ENCODE data around the gene NRSN2.

Gene NRSN2

GRCh38 chr20:312866-313265 lies 34.0 kb upstream of the NRSN2 start:
- H3K79me2 ChIP-seq (ENCODE audit: control insufficient read depth, insufficient read depth, low read length, poor library complexity): no peaks in the 10 kb centered on the region
- H4K91ac ChIP-seq (ENCODE audit: low read depth, low read length): no peak overlapping the region
- H3K18ac ChIP-seq (ENCODE audit: low read length): no peak overlapping the region
- no peak overlapping the region for H3K4me2 ChIP-seq (ENCODE audit: low read length)
- H2BK5ac ChIP-seq (ENCODE audit: low read depth, low read length, poor library complexity): no peak overlapping the region
- H3K27me3 ChIP-seq (ENCODE audit: insufficient read depth, low read length): no peaks in the 10 kb centered on the region
- no peak overlapping the region for H3K9ac ChIP-seq (ENCODE audit: low read length)
- no peak overlapping the region for H3K27ac ChIP-seq (ENCODE audit: low read depth, low read length)
- H3K23ac ChIP-seq (ENCODE audit: low read length): no peak overlapping the region
- H2BK120ac ChIP-seq (ENCODE audit: insufficient read depth, low read length, poor library complexity): no peak overlapping the region
- no peak overlapping the region for H4K12ac ChIP-seq (ENCODE audit: low read depth, low read length)
- peaks cover 0 to 6% of the 10 kb centered on the region in 2 experiments for H3K4me1 ChIP-seq (ENCODE audit: control insufficient read depth in 1 of 2, insufficient read depth in 2 of 2, low read length in 2 of 2)
- no peak for DNase-seq
- no peak overlapping the region for H3K14ac ChIP-seq (ENCODE audit: low read length)
- WGBS (ENCODE audit: extremely low coverage, insufficient coverage, insufficient read length): no CpG with 5 or more reads among the region's 1 CpG
- no peak overlapping the region for H3K4ac ChIP-seq (ENCODE audit: low read depth, low read length)
- H4K8ac ChIP-seq (ENCODE audit: low read depth, low read length): no peak overlapping the region
- H2AK5ac ChIP-seq (ENCODE audit: low read length): no peak overlapping the region
- no peak overlapping the region for H3K4me3 ChIP-seq (ENCODE audit: low read depth, low read length)
- H3K79me1 ChIP-seq (ENCODE audit: low read length): peaks cover 8% of the 10 kb centered on the region
- H2AFZ ChIP-seq (ENCODE audit: insufficient read depth, low read length, poor library complexity): no peak overlapping the region
- no peak overlapping the region for H2BK12ac ChIP-seq (ENCODE audit: low read length)
- no peaks in the 10 kb centered on the region for H3K9me3 ChIP-seq (ENCODE audit: insufficient read depth, low read depth, low read length)
- no peaks in the 10 kb centered on the region for H3K36me3 ChIP-seq (ENCODE audit: control insufficient read depth in 1 of 2, insufficient read depth in 2 of 2, low read length in 2 of 2)

DNA sequence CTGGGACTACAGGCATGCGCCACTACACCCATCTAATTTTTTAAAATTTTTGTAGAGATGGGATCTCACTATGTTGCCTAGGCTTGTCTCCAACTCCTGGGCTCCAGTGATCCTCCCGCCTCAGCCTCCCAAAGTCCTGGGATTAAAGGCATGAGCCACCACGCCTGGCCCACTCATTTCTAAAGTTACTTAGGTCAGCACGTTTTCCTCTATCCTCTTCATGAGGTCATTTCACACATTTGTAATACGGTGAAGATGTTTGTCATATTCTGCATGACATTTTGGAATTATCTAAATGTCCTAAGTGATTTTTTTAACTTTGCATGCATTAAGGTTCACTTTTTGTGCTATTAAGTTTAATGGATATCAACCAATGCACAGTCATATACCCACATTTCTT lies 33.5 kb upstream of the NRSN2 start:
- peaks cover 0 to 6% of the 10 kb centered on the region in 2 experiments for H3K4me1 ChIP-seq (ENCODE audit: control insufficient read depth in 1 of 2, insufficient read depth in 2 of 2, low read length in 2 of 2)
- DNase-seq: no peak
- WGBS (ENCODE audit: extremely low coverage, insufficient coverage, insufficient read length): no CpG with 5 or more reads among the region's 5 CpGs

GRCh38 chr20:313948-314347 lies 33.0 kb upstream of the NRSN2 start:
- no peak for DNase-seq
- Histone ChIP-seq H3K9ac (ENCODE audit: low read length) (no peak overlapping the region), H3K79me1 (ENCODE audit: low read length) (peaks cover 8% of the 10 kb centered on the region), H2BK120ac (ENCODE audit: insufficient read depth, low read length, poor library complexity) (no peak overlapping the region), H4K8ac (ENCODE audit: low read depth, low read length) (no peak overlapping the region), H3K4me1 (ENCODE audit: control insufficient read depth in 1 of 2, insufficient read depth in 2 of 2, low read length in 2 of 2) (peaks cover 0 to 6% of the 10 kb centered on the region in 2 experiments), H3K18ac (ENCODE audit: low read length) (no peak overlapping the region), H2BK12ac (ENCODE audit: low read length) (no peak overlapping the region), H3K4me3 (ENCODE audit: low read depth, low read length) (no peak overlapping the region), H2AK5ac (ENCODE audit: low read length) (no peak overlapping the region), H3K4ac (ENCODE audit: low read depth, low read length) (no peak overlapping the region), H3K23ac (ENCODE audit: low read length) (no peak overlapping the region), H4K91ac (ENCODE audit: low read depth, low read length) (no peak overlapping the region), H3K27ac (ENCODE audit: low read depth, low read length) (no peak overlapping the region), H3K14ac (ENCODE audit: low read length) (no peak overlapping the region), H3K9me3 (ENCODE audit: insufficient read depth, low read depth, low read length) (no peaks in the 10 kb centered on the region), H3K36me3 (ENCODE audit: control insufficient read depth in 1 of 2, insufficient read depth in 2 of 2, low read length in 2 of 2) (no peaks in the 10 kb centered on the region), H4K12ac (ENCODE audit: low read depth, low read length) (no peak overlapping the region), H3K27me3 (ENCODE audit: insufficient read depth, low read length) (no peaks in the 10 kb centered on the region), H3K79me2 (ENCODE audit: control insufficient read depth, insufficient read depth, low read length, poor library complexity) (no peaks in the 10 kb centered on the region), H2BK5ac (ENCODE audit: low read depth, low read length, poor library complexity) (no peak overlapping the region), H3K4me2 (ENCODE audit: low read length) (no peak overlapping the region), H2AFZ (ENCODE audit: insufficient read depth, low read length, poor library complexity) (no peak overlapping the region)

More for the DNA sequence above, 33.5 kb upstream of the NRSN2 start:
- no peak overlapping the region for H2BK120ac ChIP-seq (ENCODE audit: insufficient read depth, low read length, poor library complexity)
- H3K27ac ChIP-seq (ENCODE audit: low read depth, low read length): no peak overlapping the region
- H2BK12ac ChIP-seq (ENCODE audit: low read length): no peak overlapping the region
- no peak overlapping the region for H3K4me3 ChIP-seq (ENCODE audit: low read depth, low read length)
- H2AFZ ChIP-seq (ENCODE audit: insufficient read depth, low read length, poor library complexity): no peak overlapping the region
- no peak overlapping the region for H3K14ac ChIP-seq (ENCODE audit: low read length)
- H3K27me3 ChIP-seq (ENCODE audit: insufficient read depth, low read length): no peaks in the 10 kb centered on the region
- no peak overlapping the region for H3K9ac ChIP-seq (ENCODE audit: low read length)
- H4K91ac ChIP-seq (ENCODE audit: low read depth, low read length): no peak overlapping the region
- no peak overlapping the region for H2BK5ac ChIP-seq (ENCODE audit: low read depth, low read length, poor library complexity)
- H3K36me3 ChIP-seq (ENCODE audit: control insufficient read depth in 1 of 2, insufficient read depth in 2 of 2, low read length in 2 of 2): no peaks in the 10 kb centered on the region
- no peaks in the 10 kb centered on the region for H3K9me3 ChIP-seq (ENCODE audit: insufficient read depth, low read depth, low read length)
- no peak overlapping the region for H2AK5ac ChIP-seq (ENCODE audit: low read length)
- H3K4me2 ChIP-seq (ENCODE audit: low read length): no peak overlapping the region
- no peak overlapping the region for H4K8ac ChIP-seq (ENCODE audit: low read depth, low read length)
- H3K18ac ChIP-seq (ENCODE audit: low read length): no peak overlapping the region
- H3K23ac ChIP-seq (ENCODE audit: low read length): no peak overlapping the region
- H3K4ac ChIP-seq (ENCODE audit: low read depth, low read length): no peak overlapping the region
- peaks cover 8% of the 10 kb centered on the region for H3K79me1 ChIP-seq (ENCODE audit: low read length)
- no peaks in the 10 kb centered on the region for H3K79me2 ChIP-seq (ENCODE audit: control insufficient read depth, insufficient read depth, low read length, poor library complexity)
- no peak overlapping the region for H4K12ac ChIP-seq (ENCODE audit: low read depth, low read length)

DNA sequence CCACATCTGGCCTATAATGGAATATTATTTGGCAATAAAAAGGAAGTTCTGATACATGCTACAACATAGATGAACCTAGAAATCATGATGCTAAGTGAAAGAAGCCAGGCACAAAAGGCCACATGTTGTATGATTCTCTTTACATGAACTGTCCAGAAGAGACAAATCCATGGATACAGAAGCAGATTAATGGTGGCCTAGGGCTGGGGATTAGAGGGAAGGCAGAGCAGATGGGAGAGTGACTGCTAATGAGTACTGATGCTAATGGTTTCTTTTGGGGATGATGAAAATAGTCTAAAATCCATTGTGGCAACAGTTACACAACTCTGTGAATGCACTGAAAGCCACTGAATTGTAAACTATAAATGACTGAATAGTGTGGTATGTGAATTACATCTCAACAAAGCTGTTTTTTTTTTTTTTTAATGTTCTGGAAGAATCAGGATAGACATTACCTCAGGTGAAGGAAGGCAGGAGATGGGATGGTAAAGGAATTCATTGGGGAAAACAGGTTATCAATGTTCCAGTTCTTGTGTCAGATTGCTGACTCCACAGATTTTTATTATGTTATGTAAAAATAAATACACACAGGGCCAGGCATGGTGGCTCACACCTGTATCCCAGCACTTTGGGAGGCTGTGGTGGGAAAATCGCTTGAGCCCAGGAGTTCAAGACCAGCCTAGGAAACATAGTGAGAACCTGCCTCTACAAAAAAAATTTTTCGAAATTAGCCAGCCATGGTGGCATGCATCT lies 30.4 kb upstream of the NRSN2 start:
- H2AK5ac ChIP-seq (ENCODE audit: low read length): no peak overlapping the region
- H4K12ac ChIP-seq (ENCODE audit: low read depth, low read length): no peak overlapping the region
- no peaks in the 10 kb centered on the region for H3K36me3 ChIP-seq (ENCODE audit: control insufficient read depth in 1 of 2, insufficient read depth in 2 of 2, low read length in 2 of 2)
- H2BK120ac ChIP-seq (ENCODE audit: insufficient read depth, low read length, poor library complexity): no peak overlapping the region
- H3K14ac ChIP-seq (ENCODE audit: low read length): no peak overlapping the region
- no peak overlapping the region for H3K4ac ChIP-seq (ENCODE audit: low read depth, low read length)
- no peak overlapping the region for H3K27ac ChIP-seq (ENCODE audit: low read depth, low read length)
- H4K8ac ChIP-seq (ENCODE audit: low read depth, low read length): no peak overlapping the region
- no peak overlapping the region for H3K4me3 ChIP-seq (ENCODE audit: low read depth, low read length)
- H3K79me2 ChIP-seq (ENCODE audit: control insufficient read depth, insufficient read depth, low read length, poor library complexity): no peaks in the 10 kb centered on the region
- no peaks in the 10 kb centered on the region for H3K9me3 ChIP-seq (ENCODE audit: insufficient read depth, low read depth, low read length)
- no peaks in the 10 kb centered on the region for H3K4me1 ChIP-seq (ENCODE audit: control insufficient read depth in 1 of 2, insufficient read depth in 2 of 2, low read length in 2 of 2)
- no peak overlapping the region for H2BK5ac ChIP-seq (ENCODE audit: low read depth, low read length, poor library complexity)
- DNase-seq: no peak
- H3K23ac ChIP-seq (ENCODE audit: low read length): no peak overlapping the region
- H3K27me3 ChIP-seq (ENCODE audit: insufficient read depth, low read length): no peaks in the 10 kb centered on the region
- H3K4me2 ChIP-seq (ENCODE audit: low read length): no peak overlapping the region
- H3K79me1 ChIP-seq (ENCODE audit: low read length): no peaks in the 10 kb centered on the region
- H2AFZ ChIP-seq (ENCODE audit: insufficient read depth, low read length, poor library complexity): no peak overlapping the region
- H4K91ac ChIP-seq (ENCODE audit: low read depth, low read length): no peak overlapping the region
- WGBS (ENCODE audit: extremely low coverage, insufficient coverage, insufficient read length): no CpG with 5 or more reads among the region's 2 CpGs
- no peak overlapping the region for H3K9ac ChIP-seq (ENCODE audit: low read length)
- no peak overlapping the region for H2BK12ac ChIP-seq (ENCODE audit: low read length)
- no peak overlapping the region for H3K18ac ChIP-seq (ENCODE audit: low read length)

Measured in trophoblast cell (in vitro differentiated cells and primary cell).